SKM-1 treated with dmso at 0.1 percent for 144 hours (cell line): Measurements from ENCODE around the gene CYP4Z1.
"Not testable (repeated sequence)": the region's sequence is repeated elsewhere in the genome, so short reads cannot be mapped to it uniquely, and the experiment has no call there.

Source experiments
- DNase-seq: peaks from one replicate; lab custom pipeline; 2025; ENCODE audit not compliant: unreplicated experiment; lab: John Stamatoyannopoulos, UW

CYP4Z1 gene

DNA sequence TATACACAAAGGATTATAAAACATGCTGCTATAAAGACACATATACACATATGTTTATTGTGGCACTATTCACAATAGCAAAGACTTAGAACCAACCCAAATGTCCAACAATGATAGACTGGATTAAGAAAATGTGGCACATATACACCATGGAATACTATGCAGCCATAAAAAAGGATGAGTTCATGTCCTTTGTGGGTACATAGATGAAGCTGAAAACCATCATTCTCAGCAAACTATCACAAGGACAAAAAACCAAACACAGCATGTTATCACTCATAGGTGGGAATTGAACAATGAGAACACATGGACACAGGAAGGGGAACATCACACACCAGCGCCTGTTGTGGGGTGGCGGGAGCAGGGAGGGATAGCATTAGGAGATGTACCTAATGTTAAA lies 60.0 kb downstream of the CYP4Z1 start:
- not testable (repeated sequence) for DNase-seq

DNA sequence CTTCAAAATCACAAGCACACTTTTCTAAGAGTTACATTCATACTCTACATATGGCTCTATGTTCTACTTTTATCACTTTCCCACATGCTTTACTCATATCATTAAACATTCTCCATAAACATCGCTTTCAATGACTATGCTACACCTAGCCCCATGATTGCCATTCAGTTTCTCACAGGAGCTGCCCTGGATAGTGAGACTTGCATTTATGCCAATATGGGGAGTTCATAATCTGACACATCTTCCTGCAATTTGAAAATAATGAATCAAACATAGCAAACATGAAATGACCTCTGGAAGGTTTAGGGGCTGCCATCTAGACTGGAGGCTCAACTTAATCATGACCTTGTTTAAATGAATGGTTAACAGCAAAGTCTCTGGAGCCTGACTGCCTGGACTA lies 61.2 kb downstream of the CYP4Z1 start:
- no peak for DNase-seq

DNA sequence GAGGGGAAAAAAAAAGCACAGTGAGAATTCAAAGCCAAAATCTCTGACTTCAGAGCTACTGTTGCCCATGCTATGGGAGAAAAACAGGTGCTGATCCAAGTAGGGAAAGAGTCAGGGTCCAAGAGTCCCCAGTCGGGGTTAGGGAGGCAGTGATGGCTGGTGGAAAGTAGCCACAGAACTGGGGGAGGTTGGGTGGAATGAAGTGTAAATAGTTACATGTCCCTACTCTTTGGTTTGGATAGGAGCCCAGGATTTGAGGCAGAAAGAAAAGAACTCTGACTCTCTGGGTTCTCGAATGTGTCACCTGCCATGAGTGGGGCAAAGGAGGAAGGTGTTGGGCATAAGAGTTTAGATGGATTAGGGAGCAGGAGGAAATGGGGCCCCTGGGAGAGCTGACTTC lies 61.8 kb downstream of the CYP4Z1 start:
- DNase-seq = not testable (repeated sequence)

DNA sequence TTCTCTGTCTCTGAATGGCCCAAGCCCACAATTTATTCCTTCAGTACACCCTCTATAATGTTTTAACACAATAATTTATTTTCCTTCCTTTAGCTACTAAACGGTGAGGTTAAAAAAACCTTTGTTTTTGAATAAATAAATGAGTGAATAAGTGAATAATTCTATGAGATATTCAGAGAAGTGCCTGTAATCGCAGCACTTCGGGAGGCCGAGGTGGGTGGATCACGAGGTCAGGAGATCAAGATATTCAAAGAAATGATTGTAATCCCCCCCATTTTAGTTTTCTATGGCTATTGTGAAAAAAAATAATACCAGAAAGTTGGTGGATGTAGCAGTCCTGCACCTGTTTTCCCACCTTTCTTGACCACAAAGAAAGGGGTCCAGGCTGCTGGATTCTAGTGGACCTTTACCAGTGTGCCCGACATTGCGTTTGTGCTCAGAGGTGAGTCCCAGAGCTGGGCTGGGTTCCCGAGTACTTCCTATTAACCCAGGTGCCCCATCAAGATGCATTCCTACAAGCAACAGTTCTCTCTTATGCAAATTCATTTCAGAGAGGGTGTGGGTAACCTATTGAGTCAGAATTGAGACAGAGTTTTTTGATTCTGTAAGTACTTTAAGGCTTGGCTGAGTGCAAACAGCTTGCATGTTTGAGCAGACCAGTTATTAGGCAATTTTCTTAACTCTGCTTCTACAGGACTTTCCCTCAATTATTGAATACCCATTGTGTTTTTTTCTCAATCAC lies 62.6 kb downstream of the CYP4Z1 start:
- not testable (repeated sequence) for DNase-seq

DNA sequence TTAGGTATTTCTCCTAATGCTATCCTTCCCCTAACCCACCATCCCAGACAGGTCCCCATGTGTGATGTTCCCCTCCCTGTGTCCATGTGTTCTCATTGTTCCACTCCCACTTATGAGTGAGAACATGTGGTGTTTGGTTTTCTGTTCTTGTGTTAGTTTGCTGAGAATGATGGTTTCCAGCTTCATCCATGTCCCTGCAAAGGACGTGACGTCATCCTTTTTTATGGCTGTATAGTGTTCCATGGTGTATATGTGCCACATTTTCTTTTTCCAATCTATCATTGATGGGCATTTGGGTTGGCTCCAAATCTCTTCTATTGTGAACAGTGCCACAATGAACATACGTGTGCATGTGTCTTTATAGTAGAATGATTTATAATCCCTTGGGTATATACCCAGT lies 65.6 kb downstream of the CYP4Z1 start:
- not testable (repeated sequence) for DNase-seq

DNA sequence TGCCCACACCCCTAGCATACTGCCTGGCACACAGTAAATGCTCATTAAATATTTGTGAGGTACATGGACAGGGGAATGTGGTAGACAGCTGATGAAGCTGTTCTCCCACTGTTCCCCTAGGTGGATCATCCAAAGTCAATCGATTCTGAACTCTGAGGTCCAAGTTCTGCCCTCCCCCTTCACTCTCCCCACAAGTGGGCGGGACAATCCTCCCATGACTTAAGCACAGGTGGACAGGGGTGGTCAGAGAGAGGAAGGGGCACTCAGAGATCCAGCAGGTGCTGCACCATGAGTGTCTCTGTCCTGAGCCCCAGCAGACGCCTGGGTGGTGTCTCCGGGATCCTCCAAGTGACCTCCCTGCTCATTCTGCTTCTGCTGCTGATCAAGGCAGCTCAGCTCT lies 70.2 kb downstream of the CYP4Z1 start, which contains the start of gene CYP4A22:
Gene CYP4A22, plus strand, starts transcription at position 244 of the 400 bp plus-strand sequence. Its CDS starts 45 bp downstream, at position 289.
- no peak for DNase-seq

DNA sequence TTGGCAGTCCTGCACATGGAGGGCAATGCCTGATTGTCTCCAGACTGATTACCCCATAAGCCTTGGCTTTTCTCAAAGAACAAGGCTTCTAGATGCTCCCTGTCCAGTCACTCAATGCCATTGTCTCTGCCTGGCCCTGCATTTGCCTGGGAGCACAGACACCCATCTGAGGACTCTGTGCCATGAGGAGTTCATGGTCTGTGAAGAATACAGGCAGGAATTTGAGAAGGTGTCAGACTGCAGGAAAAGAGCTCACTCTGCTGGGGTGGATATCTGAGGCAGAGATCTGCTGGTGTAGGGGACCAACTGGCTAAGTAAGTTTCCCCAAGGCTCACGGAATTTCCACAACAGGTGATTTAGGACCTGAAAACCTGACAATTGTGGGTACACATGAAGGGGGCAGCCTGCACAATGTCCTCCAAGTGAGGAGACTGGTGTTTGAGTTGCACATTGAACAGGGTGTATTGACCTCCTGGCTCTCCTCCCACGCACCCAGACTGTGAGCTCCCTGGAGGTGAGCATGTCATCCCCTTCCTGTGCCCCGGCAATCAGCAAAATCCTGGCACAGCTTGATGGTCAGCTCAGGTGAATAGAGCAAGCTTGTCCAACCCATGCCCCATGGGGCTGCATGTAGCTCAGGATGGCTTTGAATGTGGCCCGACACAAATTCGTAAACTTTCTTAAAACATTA lies 71.0 kb downstream of the CYP4Z1 start:
- no peak for DNase-seq

DNA sequence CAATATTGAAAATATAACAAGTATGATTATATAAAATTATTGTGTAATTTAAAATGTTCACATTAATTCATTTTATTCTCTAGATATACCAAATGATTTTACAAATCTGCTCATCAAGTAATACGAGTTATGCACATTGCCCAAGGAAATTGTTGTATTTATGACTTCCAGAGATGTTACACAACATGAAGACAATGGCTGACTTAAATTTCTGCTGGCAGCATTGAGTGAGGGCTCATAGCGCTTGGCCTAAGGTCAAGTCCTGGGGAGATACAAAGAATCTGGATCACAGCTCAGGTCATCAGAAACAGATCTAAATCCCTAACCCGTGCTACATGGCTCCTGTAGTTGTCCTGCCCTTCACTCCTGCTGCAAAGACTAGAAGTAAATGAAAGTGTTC lies 73.3 kb downstream of the CYP4Z1 start:
- DNase-seq = not testable (repeated sequence)

DNA sequence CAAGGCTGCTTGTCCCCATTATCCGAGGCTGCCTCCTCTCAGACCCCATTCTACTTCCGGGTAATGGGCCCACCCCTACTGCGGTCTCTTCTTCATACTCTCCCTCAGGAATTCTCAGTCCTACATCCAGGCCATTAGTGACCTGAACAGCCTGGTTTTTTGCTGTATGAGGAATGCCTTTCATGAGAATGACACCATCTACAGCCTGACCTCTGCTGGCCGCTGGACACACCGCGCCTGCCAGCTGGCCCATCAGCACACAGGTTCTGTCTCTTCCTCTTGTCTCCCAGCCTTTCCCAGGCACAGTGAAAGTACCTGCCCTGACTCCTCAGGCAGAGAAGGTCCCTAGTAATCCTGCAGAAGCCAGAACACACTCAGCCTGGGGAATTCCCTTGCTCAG lies 76.6 kb downstream of the CYP4Z1 start:
- DNase-seq = not testable (repeated sequence)

DNA sequence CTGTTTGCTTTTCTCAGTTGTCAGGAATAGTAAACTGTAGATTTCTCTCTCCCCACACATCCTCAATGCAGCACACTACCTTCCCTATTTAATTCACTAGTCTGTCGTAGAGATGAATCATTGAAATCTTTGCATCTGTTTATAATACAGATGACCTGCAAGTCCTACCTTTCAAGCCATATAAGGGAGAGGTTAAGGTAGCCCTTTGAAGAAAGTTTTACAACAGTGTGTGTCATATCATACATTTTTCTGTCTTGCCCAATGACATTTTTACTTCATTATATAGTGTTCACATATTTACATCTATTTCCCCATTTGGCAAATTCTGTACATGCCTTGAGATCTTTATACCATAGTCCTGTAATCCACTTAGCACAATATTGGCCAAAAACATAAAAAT lies 79.5 kb downstream of the CYP4Z1 start:
- DNase-seq = not testable (repeated sequence)

DNA sequence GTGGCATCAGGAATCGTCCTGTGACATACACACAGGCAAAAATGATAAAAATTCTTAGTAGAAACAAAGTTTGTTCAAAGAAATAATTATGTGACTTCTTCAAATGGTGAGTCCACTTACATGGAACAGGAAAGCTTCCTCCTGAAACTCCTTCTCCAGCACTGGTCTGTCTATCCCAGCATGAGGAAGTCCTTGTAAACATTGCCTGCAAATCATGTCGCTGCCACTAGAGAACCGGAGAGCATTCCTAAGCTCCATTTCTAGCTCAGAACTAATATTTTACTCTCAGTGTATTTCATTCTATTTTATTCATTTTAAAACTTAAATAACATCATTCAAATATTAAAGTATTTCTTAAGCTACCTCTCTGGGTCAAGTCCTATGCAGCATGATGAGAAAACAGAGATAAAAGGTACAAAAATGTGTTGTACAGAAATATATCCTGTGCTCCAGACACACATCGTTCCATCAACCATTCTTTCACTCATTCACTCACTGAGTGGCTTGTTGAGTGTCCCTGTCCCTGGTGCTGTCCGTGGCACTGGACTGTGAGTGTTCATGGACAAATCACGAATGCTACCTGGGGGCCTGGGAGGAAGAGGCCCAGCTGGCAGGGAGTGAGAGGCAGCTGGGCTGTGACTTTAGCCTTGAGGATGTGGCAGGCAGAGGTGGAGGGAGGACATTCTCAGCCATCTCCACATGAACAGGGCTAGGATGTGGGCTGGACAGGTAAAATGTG lies 80.2 kb downstream of the CYP4Z1 start:
- DNase-seq = no peak

DNA sequence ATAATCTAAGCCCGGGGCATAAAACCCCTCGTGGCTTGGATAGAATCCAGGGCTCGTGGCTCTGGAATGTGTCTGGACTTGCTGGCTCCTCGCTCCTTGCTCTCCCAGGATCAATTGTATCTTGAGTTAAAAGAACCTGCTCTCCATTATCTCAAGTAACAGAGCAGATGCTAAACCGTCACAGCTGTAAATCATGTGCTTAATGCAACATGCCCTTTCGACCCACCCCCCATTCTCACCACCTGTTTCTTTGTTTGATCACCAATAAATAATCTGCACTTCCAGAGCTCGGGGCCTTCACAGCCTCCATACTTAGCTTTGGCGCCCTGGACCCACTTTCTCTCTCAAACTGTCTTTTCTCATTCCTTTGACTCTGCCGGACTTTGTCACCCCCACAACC lies 82.1 kb downstream of the CYP4Z1 start:
- DNase-seq = not testable (repeated sequence)

DNA sequence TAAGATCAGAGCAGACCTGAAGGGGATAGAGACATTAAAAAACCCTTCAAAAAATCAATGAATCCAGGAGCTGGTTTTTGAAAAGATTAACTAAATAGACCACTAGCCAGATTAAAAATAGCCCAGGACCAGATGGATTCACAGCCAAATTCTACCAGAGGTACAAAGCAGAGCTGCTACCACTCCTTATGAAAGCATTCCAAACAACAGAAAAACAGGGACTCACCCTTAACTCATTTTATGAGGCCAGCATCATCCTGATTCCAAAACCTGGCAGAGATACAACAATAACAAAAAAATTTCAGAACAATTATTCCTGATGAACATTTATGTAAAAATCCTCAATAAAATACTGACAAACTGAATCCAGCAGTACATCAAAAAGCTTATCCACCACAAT lies 89.4 kb downstream of the CYP4Z1 start:
- not testable (repeated sequence) for DNase-seq

DNA sequence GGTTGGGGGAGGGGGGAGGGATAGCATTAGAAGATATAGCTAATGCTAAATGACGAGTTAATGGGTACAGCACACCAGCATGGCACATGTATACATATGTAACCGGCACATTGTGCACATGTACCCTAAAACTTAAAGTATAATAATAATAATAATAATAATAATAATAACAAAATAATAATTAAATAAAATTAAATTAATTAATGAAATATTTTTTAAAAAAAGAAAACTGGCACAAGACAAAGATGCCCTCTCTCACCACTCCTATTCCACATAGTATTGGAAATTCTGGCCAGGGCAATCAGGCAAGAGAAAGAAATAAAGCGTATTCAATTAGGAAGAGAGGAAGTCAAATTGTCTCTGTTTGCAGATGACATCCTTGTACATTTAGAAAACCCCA lies 90.9 kb downstream of the CYP4Z1 start:
- DNase-seq = not testable (repeated sequence)

DNA sequence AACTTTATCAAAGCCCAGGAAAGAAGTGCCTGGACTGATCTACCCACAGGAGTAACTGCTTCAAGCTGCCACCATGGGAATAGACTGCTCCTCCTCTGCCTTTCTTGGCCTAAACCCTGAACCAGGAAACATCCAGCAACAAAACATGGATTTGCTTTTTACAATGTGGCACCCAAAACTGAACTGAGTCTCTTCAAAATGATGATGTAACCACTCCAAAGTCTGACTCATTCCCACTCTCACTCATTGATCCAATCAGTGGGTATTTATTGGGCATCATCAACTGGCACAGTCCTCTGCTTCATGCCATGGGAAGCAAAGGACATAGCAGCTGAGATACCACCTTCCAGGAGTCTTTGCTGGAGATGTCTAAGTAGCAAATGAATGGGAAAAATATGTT lies 93.7 kb downstream of the CYP4Z1 start:
- no peak for DNase-seq

DNA sequence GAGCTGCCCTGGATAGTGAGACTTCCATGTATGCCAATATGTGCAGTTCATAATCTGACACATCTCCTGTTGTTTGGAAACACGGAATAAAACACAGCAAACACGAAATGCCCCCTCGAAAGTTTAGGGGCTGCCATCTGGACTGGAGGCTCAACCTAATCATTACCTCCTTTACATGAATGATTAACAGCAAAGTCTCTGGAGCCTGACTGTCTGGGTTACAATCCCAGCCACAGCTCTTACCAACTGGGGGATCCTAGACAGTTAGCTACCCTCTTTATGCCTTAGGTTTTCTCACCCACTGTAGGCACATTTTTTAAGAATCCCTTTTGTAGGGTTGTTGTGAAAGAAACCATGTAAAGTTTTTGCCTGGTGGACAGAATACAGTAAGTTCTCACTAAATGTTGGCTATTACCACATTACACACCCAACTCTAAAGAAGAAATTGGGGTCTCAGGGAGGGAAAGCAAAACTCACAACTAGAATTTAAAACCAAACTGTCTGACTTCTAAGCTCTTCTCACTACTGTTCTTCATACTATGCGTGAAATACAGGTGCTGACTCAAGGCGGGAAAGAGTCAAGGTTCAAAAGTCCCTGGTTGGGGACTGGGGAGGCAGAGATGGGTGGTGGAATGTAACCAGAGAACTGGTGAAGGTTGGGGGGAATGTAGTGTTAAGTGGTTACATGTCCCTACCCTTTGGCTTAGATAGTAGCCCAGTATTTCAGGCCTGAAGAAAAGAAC lies 94.4 kb downstream of the CYP4Z1 start:
- no peak for DNase-seq

DNA sequence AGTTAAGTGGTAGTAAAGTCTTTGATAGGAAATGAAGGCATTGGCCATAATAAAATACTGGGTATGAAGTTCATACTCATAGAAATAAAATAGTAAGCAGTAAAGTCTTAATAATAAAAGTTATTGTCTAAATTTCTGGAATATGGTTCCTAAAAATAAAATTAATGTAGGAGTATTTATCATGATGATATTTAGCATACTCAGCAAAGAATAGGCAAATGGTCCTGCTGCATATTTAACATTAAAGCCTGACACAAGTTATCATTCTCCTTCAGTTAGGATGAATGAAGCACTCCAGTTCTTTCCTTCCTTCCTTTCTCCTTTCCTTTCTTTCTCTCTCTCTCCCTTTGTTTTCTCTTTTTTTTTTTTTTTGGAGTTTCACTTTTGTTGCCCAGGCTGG lies 97.5 kb downstream of the CYP4Z1 start:
- DNase-seq = no peak
